Limb (tissue), 2 donors: ENCODE data around the gene ABCA4.

ENCODE experiments used
- DNase-seq, 2 donors: peaks; one replicate each; pipeline ENCODE4 v3.0.0-alpha.2; 2016; ENCODE audit errors: extremely low spot score in 2 of 2

Gene ABCA4

GRCh38 chr1:94122201-94122970, 1.4 kb upstream of the ABCA4 start:
- DNase-seq, result peak in 1 of 2 donors; percentile 0

DNA sequence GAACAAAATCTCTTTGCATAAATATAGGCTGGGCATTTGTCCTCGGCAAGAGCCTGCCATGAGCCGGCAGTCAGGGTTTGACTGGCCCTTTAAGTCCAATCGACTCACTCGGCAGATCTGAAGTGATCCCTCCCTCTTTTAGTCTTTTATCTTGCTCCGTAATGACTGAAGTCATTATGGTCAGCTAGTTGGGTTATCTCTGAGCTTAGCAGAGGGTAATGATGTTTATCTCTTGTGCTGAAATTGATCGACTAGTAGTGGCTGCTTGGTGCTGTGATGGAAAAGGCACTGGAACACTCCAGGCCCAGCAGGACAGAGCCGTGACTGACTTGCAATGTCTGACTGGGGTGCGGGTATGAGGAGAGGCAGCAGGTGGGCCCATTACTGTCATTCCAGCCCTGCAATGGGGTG, 468 bp upstream of the ABCA4 start:
- DNase-seq, result peak in 1 of 2 donors; percentile 11

- DNase-seq, result peak in 1 of 2 donors; percentile 24
Observed at GRCh38 chr1:94120570-94120901, 412 bp downstream of the ABCA4 start.

GRCh38 chr1:94119796-94120569, 965 bp downstream of the ABCA4 start:
- peak in 1 of 2 donors; percentile 15 for DNase-seq

GRCh38 chr1:94119306-94119705, 1.6 kb downstream of the ABCA4 start:
- peak in 1 of 2 donors; percentile 18 for DNase-seq

DNA sequence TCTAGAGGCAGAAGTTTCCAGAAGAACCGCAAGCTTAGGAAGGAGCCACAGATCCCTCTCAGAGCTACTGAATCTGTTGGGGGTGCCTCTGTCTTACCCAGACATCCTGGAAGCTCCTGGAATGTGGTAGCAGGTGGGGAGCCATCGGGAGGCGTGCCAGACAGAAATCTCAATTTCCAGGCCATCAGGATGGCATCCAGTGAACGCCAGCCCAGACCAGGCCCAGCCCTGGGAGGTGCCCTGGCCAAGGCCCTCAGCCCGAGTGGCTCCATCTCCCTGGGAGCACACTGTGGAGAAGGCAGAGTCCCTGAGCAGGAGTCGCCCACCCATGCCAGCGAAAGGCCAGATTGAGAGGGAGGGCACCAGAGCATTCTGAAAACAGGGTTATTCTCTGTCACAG, 2.5 kb downstream of the ABCA4 start:
- peak in 1 of 2 donors; percentile 29 for DNase-seq

- peak in 1 of 2 donors; percentile 29 for DNase-seq
Observed at GRCh38 chr1:94118013-94118412, 2.9 kb downstream of the ABCA4 start.

- peak in 1 of 2 donors; percentile 24 for DNase-seq
Observed at GRCh38 chr1:94117259-94117851, 3.6 kb downstream of the ABCA4 start.

- DNase-seq, result peak in 1 of 2 donors; percentile 25
Observed at GRCh38 chr1:94115900-94116436, 5.0 kb downstream of the ABCA4 start.

DNA sequence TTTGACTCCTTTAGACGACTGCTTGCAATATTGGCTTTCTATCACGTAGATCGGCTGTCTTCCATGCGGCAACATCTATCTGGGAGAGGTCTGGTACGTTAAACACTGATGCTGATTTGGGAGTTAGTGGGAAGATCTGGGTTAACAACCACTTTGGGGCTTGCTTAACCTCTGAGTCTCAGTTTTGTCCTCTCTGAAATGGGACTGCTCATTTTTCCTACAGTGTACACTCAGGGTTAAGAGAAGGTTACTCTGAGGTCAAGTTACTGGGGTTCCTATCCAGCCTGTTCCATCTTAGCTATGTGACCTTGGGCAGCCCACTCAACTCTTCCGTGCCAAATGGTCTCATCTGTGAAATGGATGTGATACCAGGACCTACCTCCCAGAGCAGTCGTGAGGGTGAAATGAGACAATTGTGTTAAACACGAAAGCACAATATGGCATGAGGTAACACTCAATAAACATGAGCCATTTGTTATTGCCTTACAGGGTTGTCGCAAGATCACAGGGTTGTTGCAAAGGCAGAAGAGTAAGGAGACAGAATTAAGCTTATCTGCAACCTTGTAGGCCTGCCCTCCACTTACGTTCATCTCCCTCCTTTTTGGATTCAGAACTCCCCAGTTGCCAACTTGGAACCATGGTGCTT, 5.6 kb downstream of the ABCA4 start:
- peak in 1 of 2 donors; percentile 3 for DNase-seq

GRCh38 chr1:94113589-94114226, 7.2 kb downstream of the ABCA4 start:
- DNase-seq, result no peak

DNA sequence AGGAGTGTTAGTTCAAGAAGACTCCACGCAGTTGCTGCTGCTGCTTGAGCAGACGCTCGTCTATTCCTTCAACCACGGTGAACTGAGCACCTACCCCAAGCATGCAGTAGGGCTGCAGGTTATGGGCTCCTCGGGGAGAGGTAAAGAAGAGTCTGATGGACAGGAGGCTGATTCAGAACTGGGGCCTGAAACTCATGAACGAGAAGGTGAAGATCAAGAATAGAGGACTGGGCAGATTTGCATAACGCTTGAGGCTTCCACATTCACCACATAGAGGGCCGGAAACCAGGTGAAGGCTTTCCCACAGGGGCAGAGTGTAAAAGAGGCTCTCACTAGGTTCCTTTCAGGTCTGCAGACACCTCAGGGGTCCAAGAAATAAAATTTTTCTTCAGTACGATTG, 9.1 kb downstream of the ABCA4 start:
- no peak for DNase-seq

GRCh38 chr1:94110946-94111740, 9.8 kb downstream of the ABCA4 start:
- DNase-seq, result no peak

GRCh38 chr1:94110021-94110761, 10.8 kb downstream of the ABCA4 start:
- no peak for DNase-seq

DNA sequence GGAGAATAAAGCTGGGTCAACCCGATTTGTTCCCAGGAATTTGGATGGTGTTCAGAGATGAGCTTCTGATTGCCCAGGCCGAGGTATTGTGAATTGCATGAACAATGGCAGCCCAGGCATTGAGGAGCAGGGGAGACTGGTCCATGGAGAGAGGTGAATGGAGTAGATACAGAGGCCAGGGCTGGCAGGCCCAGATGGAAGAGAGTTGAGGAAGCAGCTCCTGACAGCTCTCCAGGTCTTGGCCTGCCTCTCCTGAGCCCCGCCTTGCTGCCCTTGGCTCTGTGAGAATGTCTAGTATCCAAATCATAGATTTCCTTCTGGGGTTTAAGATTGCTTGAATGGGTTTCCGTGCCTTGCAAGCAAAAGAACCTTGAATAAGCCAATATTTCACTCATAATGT, 11.5 kb downstream of the ABCA4 start:
- DNase-seq, result no peak

- DNase-seq, result no peak
Observed at GRCh38 chr1:94107141-94107540, 13.8 kb downstream of the ABCA4 start.

DNA sequence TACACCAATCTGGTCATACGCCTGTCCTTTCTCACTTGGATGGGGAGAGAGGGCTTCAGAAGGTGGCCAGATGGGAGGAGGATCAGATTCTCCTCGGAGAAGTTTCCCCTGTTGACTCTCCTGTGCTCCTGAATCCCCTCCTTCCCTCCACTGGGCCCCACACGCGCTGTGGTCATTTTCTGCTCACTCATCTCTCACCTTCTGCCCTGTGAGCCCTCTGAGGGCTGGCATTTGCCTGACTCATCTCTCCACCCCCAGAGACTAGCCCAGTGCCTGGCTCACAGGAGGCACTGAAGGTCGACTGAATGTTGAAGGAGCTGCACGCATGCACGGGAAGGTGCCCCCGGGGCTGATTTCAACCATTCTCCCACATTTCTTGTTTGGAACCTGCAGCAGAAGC, 14.2 kb downstream of the ABCA4 start:
- peak in 1 of 2 donors; percentile 18 for DNase-seq

DNA sequence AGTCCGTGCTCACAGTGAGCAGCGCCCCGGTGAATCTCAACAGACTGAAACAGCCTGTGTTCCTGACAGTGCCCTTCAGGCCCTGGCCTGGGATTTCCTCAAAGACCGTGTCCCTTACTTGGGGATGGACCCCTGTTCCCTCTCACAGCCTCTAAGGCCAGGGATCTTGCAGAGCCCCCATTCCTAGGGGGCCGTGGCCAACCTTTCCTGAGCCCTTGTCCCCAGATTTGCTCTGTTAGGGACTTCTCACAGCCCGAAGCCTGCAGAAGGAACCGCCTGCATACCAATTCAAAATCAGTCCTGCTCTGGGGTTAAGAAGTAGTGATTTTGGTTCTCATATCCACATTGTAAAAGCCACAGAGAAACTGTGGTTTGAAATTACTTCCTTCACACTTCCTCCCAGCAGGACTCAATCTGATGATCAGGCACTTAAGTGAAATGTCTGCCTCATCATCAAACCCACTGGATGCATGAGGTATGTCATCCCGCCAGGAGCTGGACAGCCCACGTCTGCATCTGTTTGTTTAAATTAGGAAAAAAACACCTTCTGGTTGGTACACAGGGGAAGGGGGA, 14.9 kb downstream of the ABCA4 start:
- DNase-seq, result peak in 1 of 2 donors; percentile 14

GRCh38 chr1:94105581-94105952, 15.4 kb downstream of the ABCA4 start:
- no peak for DNase-seq
